ENCODE results near the gene CTU1.

The CTU1 gene

GRCh38 chr19:51078104-51078503 is 30.1 kb downstream of the CTU1 start:
- TF ChIP-seq CTCF (IDR thresholded peaks at IDR 0.05; ENCODE audit: low read length, missing control alignments) = no peak
- DNase-seq (ENCODE audit: low read depth) = no peak

GRCh38 chr19:51076631-51077213 is 31.5 kb downstream of the CTU1 start:
- no peak overlapping the region for H3K4me3 ChIP-seq (replicated peaks; ENCODE audit: low read depth, low read length)
- no peak for DNase-seq (ENCODE audit: low read depth)
- TF ChIP-seq CTCF (IDR thresholded peaks at IDR 0.05; ENCODE audit: low read length, missing control alignments) = no peak

More at GRCh38 chr19:51078104-51078503, 30.1 kb downstream of the CTU1 start:
- no peak overlapping the region for H3K4me3 ChIP-seq (replicated peaks; ENCODE audit: low read depth, low read length)

GRCh38 chr19:51075998-51076397 is 32.2 kb downstream of the CTU1 start:
- no peak for DNase-seq (ENCODE audit: low read depth)
- H3K4me3 ChIP-seq (replicated peaks; ENCODE audit: low read depth, low read length) = no peak overlapping the region
- TF ChIP-seq CTCF (IDR thresholded peaks at IDR 0.05; ENCODE audit: low read length, missing control alignments) = no peak

DNA sequence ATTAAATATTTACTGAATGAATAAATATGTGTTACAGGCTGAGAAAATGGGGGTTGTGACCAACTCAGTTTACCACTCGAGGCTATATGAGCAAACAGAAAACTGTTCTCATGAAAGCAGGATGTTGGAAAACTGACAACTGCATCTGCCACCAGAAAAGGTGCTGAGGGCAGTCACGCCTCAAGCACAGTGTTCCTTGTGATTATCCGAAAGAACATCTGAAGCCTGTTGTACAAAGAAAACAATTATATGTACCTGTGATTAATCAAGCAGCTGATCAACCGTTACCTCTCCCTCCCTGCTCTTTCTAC is 37.2 kb downstream of the CTU1 start:
- H3K4me3 ChIP-seq (replicated peaks; ENCODE audit: low read depth, low read length) = no peak overlapping the region
- no peak for DNase-seq (ENCODE audit: low read depth)
- TF ChIP-seq CTCF (IDR thresholded peaks at IDR 0.05; ENCODE audit: low read length, missing control alignments) = no peak

GRCh38 chr19:51070334-51071094 is 37.7 kb downstream of the CTU1 start:
- no peak overlapping the region for H3K4me3 ChIP-seq (replicated peaks; ENCODE audit: low read depth, low read length)
- no peak for TF ChIP-seq CTCF (IDR thresholded peaks at IDR 0.05; ENCODE audit: low read length, missing control alignments)
- no peak for DNase-seq (ENCODE audit: low read depth)

DNA sequence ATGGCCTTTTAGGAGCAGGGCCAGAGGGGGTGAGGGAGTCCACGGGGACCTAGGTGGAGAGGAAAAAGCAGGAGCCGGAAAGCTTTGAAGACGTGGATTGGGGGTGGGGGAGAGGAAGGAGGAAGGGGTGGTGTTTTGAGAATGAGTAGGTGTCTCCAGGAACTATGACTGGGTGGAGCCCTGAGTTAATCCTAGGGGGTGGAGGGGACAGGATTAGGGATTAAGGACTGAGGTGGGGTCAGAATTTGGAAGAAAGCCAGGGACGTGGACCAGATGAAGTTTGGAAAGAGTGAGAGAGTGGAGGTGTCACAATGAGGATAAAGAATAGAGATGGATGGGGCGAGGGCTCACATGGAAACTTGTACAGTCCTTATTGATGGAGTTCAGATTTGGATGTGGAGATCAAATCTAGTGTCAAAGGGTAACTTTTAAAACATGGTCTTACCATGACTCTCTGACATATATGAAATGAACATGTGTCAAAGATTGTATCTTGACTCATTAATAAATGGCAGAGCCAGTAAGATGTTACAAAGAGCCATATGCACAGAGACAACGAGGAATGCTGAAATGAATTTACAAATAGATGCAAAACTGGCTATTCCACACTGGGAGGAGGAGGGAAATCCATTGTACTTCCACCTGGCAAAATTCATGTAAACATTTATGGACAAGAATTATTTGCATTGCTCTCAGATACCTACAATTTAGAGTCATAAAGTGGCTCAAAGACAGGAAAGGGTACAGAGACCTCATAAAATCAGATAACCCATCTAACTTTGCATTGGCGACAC is 41.6 kb downstream of the CTU1 start:
- no peak for TF ChIP-seq CTCF (IDR thresholded peaks at IDR 0.05; ENCODE audit: low read length, missing control alignments)
- H3K4me3 ChIP-seq (replicated peaks; ENCODE audit: low read depth, low read length) = no peak overlapping the region
- no peak for DNase-seq (ENCODE audit: low read depth)

All from fibroblast of pulmonary artery (primary cell).